Testis (tissue), 5 donors: ENCODE data around the gene SPATA33. TPM values are rescaled to one million over a fixed set of nuclear protein-coding genes. Genes with fewer than 3 reads are reported as not detected.
A peak's percentile ranks its signal among the peaks of the same experiment; 100 is the strongest.

Source experiments
- DNase-seq: peaks from one replicate; pipeline ENCODE4 v3.0.0-alpha.2; 2019
- H3K27ac ChIP-seq, 2 donors: fragments of 200-600 bp; sonication (generic); one replicate each; pipeline ENCODE4 v1.5.1; 2019
- H3K27me3 ChIP-seq: fragments of 200-600 bp; sonication (generic); one replicate; pipeline ENCODE4 v1.5.1; 2019
- H3K36me3 ChIP-seq: fragments of 200-600 bp; sonication (generic); one replicate; pipeline ENCODE4 v1.5.1; 2017; ENCODE audit warnings: low read depth; ENCODE audit errors: missing control alignments
- H3K4me1 ChIP-seq: fragments of 200-600 bp; sonication (generic); one replicate; pipeline ENCODE4 v1.5.1; 2019
- H3K4me3 ChIP-seq, 2 donors: fragments of 200-600 bp; sonication (generic); one replicate each; pipeline ENCODE4 v1.5.1; 2017 to 2019
- H3K9me3 ChIP-seq: fragments of 200-600 bp; sonication (generic); one replicate; pipeline ENCODE4 v1.5.1; 2017
- CTCF ChIP-seq, 3 experiments: fragments of 450-650 bp in 2 of 3; fragments of 200-600 bp in 1 of 3; sonication (generic) in 1 of 3; IDR thresholded peaks; one replicate each; pipeline ENCODE4 v1.5.1; 2016 to 2019; ENCODE audit warnings: antibody characterized with exemption in 3 of 3, mild to moderate bottlenecking in 2 of 3, moderate library complexity in 1 of 3
- POLR2A ChIP-seq: fragments of 450-650 bp; IDR thresholded peaks from one replicate; pipeline ENCODE4 v1.6.1; 2017; ENCODE audit warnings: antibody characterized with exemption, mild to moderate bottlenecking, moderate library complexity
- whole genome bisulfite sequencing, 2 donors: methylation state at CpG; one replicate each; pipeline ENCODE4 v1.1.5; 2018; 5-methylcytosine and 5-hydroxymethylcytosine counted together
- intact Hi-C: fragments of 100-400 bp; cut with DNase I; formaldehyde crosslinking; loops from one replicate; pipeline ENCODE4 v1.15.1; 2023; ENCODE audit warnings: low total_unique reads
- long read RNA-seq, 2 donors: transcript quantifications; one replicate each; lab custom pipeline, GENCODE V29; 2026
- polyA plus RNA-seq: library from polyadenylated mRNA; stranded (reverse); fragments of 350-450 nt; fragmentation: Illumina TruSeq; extraction: RNeasy Lipid Tissue Mini Kit (QIAGEN cat#74804); gene quantifications from one replicate; pipeline ENCODE4 v1.2.3, GENCODE V29; 2014; ENCODE audit warnings: low read depth, low replicate concordance; ENCODE audit not compliant: insufficient read depth
- total RNA-seq, 2 donors: library from RNA; depleted of rRNA; stranded (reverse); fragments of >200 nt; gene quantifications; one replicate each; pipeline ENCODE4 v1.2.3, GENCODE V29; 2016

Gene SPATA33
- total RNA-seq (10 to 100 TPM; 45.8 to 85.0 TPM), polyA plus RNA-seq (201 TPM)
- long read RNA-seq, donor 1, partial matches to known transcripts: 0 of 9 reads
- long read RNA-seq, donor 1, other reads (novel, unspliced or antisense): 0 of 9 reads
- long read RNA-seq, donor 2, partial matches to known transcripts: 0 of 7 reads
- long read RNA-seq, donor 2, other reads (novel, unspliced or antisense): 0 of 7 reads

- peak within 1 kb of the TSS; percentile 67 to 71 for H3K27ac ChIP-seq
- 0 to 1% methylated on average over 3 to 73 of the region's 99 CpGs for WGBS, 2 donors
Observed at GRCh38 chr16:89657442-89658220, at the start of gene SPATA33, which contains the start of gene CHMP1A. Gene SPATA33, plus strand, starts transcription at chr16:89657836. Its CDS starts 76 bp downstream, at chr16:89657912. Gene CHMP1A, minus strand, starts transcription at chr16:89657708. Its CDS starts 120 bp downstream, at chr16:89657588.

GRCh38 chr16:89607937-89608740 lies 49.5 kb upstream of the SPATA33 start:
- no peaks in the 10 kb centered on the region for H3K9me3 ChIP-seq
- H3K4me3 ChIP-seq: no peak overlapping the region
- DNase-seq: no peak
- H3K27ac ChIP-seq: no peak overlapping the region
- TF ChIP-seq POLR2A (no peak), CTCF (IDR thresholded peaks at IDR 0.05) (no peak)
- H3K36me3 ChIP-seq: no peaks in the 10 kb centered on the region
- intact Hi-C loops: no loop called here
- no peaks in the 10 kb centered on the region for H3K27me3 ChIP-seq
- WGBS, 2 donors: 88 to 92% methylated on average over 32 of the region's 32 CpGs
- H3K4me1 ChIP-seq: no peaks in the 10 kb centered on the region

More at GRCh38 chr16:89657442-89658220, at the start of gene SPATA33, which contains the start of gene CHMP1A:
- DNase-seq: peak; percentile 90
- intact Hi-C loops: no loop called here
- no peak for TF ChIP-seq CTCF (IDR thresholded peaks at IDR 0.05)
- TF ChIP-seq POLR2A: no peak
- Histone ChIP-seq H3K4me1 (peaks cover 13% of the 10 kb centered on the region), H3K9me3 (no peaks in the 10 kb centered on the region), H3K4me3 (peak within 1 kb of the TSS; percentile 94 to 98), H3K36me3 (no peaks in the 10 kb centered on the region), H3K27me3 (no peaks in the 10 kb centered on the region)

- Histone ChIP-seq H3K4me3 (no peak overlapping the region), H3K9me3 (no peaks in the 10 kb centered on the region), H3K27ac (no peak overlapping the region), H3K4me1 (no peaks in the 10 kb centered on the region), H3K36me3 (no peaks in the 10 kb centered on the region), H3K27me3 (no peaks in the 10 kb centered on the region)
- intact Hi-C loops: no loop called here
- WGBS, 2 donors: 95 to 98% methylated on average over 1 of the region's 1 CpG
- no peak for TF ChIP-seq CTCF (IDR thresholded peaks at IDR 0.05)
- no peak for TF ChIP-seq POLR2A
- no peak for DNase-seq
Observed at GRCh38 chr16:89610108-89610453, 47.6 kb upstream of the SPATA33 start.

GRCh38 chr16:89612415-89613166 lies 45.0 kb upstream of the SPATA33 start:
- no peaks in the 10 kb centered on the region for H3K9me3 ChIP-seq
- intact Hi-C loops: no loop called here
- no peaks in the 10 kb centered on the region for H3K4me1 ChIP-seq
- H3K27me3 ChIP-seq: no peaks in the 10 kb centered on the region
- no peak overlapping the region for H3K27ac ChIP-seq
- TF ChIP-seq POLR2A (no peak), CTCF (IDR thresholded peaks at IDR 0.05) (no peak)
- no peak overlapping the region for H3K4me3 ChIP-seq
- WGBS, 2 donors: 84 to 85% methylated on average over 20 of the region's 20 CpGs
- DNase-seq: no peak
- H3K36me3 ChIP-seq: no peaks in the 10 kb centered on the region
